HFFc6 (cell line): Measurements from ENCODE around the gene DCTD. TPM values are rescaled to one million over a fixed set of nuclear protein-coding genes. Genes with fewer than 3 reads are reported as not detected.
A peak's percentile ranks its signal among the peaks of the same experiment; 100 is the strongest.

ENCODE experiments used
- DNase-seq: peaks from one replicate; pipeline ENCODE4 v3.0.0-alpha.2; 2018
- H3K27ac Mint-ChIP-seq: 2 replicates; pipeline ENCODE4 v1.8.0; 2020; ENCODE audit warnings: mild to moderate bottlenecking, mixed read lengths
- H3K27me3 Mint-ChIP-seq: 2 replicates; pipeline ENCODE4 v1.8.0; 2021; ENCODE audit warnings: mild to moderate bottlenecking, moderate library complexity, mixed read lengths; ENCODE audit not compliant: insufficient read depth
- H3K36me3 Mint-ChIP-seq: 2 replicates; pipeline ENCODE4 v1.8.0; 2021; ENCODE audit warnings: low read depth, mixed read lengths
- H3K4me1 Mint-ChIP-seq: 2 replicates; pipeline ENCODE4 v1.8.0; 2020; ENCODE audit warnings: low read depth, mixed read lengths
- H3K4me3 Mint-ChIP-seq: 2 replicates; pipeline ENCODE4 v1.8.0; 2020; ENCODE audit warnings: mild to moderate bottlenecking, moderate library complexity, mixed read lengths
- H3K9me3 Mint-ChIP-seq: 2 replicates; pipeline ENCODE4 v1.8.0; 2020; ENCODE audit warnings: mild to moderate bottlenecking, mixed read lengths
- long read RNA-seq: library from polyadenylated mRNA; unstranded; transcript quantifications from one replicate; pipeline ENCODE4 v2.0.0, GENCODE V29; 2019
- total RNA-seq, 6 experiments: library from RNA; stranded (reverse); fragmentation: NEBNext Ultra II Directional; extraction: Animal tissue kit (Norgen Biotek cat#: 25700); gene quantifications; 2 replicates in 1 of 6; 3 replicates in 5 of 6; pipeline ENCODE4 v1.2.3, GENCODE V29; 2021
- TF ChIP-seq, protein P1 (sequence below): fragments of 200-600 bp; sonication (generic); IDR thresholded peaks from 2 replicates; pipeline ENCODE4 v1.5.0; 2021; ENCODE audit warnings: antibody characterized with exemption, mild to moderate bottlenecking

The DCTD gene
- total RNA-seq = 100 to 1,000 TPM; 160 to 197 (median 171) TPM
- long read RNA-seq, transcript DCTD-202 (6 exons, 1,972 nt) = minor isoform, 48 of 189 reads
- long read RNA-seq, transcript DCTD-201 (6 exons, 1,931 nt) = major isoform, 104 of 189 reads
- long read RNA-seq, transcript DCTD-213 (7 exons, 794 nt) = minor isoform, 11 of 189 reads
- long read RNA-seq, partial matches to known transcripts = 8 of 189 reads
- long read RNA-seq, other reads (novel, unspliced or antisense) = 17 of 189 reads

DNA sequence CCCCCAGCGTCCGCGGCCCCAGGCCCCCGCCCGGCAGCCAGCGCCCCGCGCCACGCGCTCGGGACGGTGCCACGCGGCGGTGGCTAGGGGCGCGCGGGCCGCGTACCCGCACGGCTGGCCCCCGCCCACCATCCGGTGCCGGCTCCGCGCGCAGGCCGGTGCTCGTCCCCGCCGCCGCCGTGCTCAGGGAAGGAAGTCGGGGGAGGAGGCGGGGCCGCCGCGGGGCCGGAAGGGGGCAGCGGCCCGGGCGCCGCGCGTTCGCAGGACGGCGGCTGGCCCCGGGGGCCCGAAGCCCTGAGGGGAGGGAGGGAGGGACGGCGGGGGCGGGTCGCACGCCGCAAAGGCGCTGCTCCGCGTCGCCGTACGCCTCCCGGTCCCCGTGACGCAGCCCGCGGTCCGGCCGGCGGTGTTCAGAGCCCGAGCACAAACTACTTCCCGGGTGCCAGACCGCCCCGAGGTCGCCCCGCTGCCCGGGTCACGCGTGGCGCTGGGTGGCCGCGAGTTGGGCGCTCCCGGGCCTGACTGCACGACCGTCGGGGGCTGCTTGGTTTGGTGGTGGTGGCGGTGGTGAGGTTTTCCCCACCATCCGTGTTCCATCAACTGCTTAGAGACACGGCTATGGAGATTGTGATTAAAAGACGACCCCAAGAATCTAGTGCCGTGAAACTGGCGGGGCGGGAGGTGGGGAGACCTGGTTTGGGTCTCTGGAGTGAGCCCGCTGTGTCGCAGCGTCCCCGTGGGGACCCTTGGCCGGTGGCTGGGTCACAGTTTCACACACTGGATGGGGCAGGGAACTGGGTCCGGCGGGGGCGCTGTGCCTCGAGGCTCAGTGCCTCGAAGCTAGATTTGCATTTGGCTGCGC is at the start of gene DCTD:
TSS of gene DCTD (minus strand) at position 205 of the 862 bp plus-strand sequence. CDS start 1,818 bp downstream, outside the sequence.
- TF ChIP-seq, protein P1, sequence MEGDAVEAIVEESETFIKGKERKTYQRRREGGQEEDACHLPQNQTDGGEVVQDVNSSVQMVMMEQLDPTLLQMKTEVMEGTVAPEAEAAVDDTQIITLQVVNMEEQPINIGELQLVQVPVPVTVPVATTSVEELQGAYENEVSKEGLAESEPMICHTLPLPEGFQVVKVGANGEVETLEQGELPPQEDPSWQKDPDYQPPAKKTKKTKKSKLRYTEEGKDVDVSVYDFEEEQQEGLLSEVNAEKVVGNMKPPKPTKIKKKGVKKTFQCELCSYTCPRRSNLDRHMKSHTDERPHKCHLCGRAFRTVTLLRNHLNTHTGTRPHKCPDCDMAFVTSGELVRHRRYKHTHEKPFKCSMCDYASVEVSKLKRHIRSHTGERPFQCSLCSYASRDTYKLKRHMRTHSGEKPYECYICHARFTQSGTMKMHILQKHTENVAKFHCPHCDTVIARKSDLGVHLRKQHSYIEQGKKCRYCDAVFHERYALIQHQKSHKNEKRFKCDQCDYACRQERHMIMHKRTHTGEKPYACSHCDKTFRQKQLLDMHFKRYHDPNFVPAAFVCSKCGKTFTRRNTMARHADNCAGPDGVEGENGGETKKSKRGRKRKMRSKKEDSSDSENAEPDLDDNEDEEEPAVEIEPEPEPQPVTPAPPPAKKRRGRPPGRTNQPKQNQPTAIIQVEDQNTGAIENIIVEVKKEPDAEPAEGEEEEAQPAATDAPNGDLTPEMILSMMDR = peak; percentile 71
- DNase-seq = peak; percentile 33
- Mint-ChIP-seq H3K9me3 (no peaks in the 10 kb centered on the region), H3K4me3 (peak within 1 kb of the TSS; percentile 89), H3K27me3 (no peaks in the 10 kb centered on the region), H3K27ac (peak within 1 kb of the TSS; percentile 97), H3K4me1 (peaks cover 49% of the 10 kb centered on the region), H3K36me3 (peaks cover 39% of the 10 kb centered on the region)

DNA sequence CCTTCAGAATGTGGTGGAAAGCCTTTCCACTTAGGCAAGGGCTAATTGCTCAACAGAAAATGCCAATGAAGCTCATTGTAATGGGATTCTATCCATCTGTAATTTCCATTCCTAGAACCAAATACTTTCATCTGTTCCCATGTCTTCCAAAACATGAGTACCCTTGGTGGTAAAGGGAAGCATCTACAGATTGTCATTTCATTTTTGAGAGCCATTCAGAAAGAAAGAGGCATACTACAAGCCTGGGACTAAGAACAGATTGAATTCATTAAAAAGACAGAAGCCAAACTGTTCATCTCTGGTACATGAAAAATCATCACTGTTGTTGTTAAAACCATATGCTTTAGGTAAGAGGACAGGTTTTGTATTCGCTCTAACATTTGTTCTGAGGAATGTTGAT is 43.6 kb upstream of the DCTD start:
- Mint-ChIP-seq H3K27me3 (no peaks in the 10 kb centered on the region; the same call in 1 of the 2 replicates), H3K9me3 (peaks cover 13% of the 10 kb centered on the region), H3K27ac (no peak overlapping the region), H3K4me3 (no peak overlapping the region), H3K36me3 (peaks cover 12% of the 10 kb centered on the region), H3K4me1 (peaks cover 4% of the 10 kb centered on the region)
- TF ChIP-seq, protein P1 = no peak
- DNase-seq = no peak

DNA sequence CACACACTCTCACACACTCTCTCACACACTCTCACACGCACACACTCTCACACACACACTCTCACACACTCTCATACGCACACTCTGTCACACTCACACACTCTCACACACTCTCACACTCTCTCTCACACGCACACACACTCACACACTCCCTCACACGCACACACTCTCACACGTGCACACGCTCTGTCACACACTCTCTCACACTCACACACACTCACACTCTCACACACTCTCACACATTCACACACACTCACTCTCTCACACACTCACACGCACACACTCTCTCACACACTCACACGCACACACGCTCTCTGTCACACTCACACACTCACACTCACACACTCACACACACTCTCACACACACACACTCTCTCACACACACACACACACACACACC is 43.0 kb upstream of the DCTD start:
- DNase-seq = no peak
- Mint-ChIP-seq H3K27ac (no peak overlapping the region), H3K4me1 (peaks cover 9% of the 10 kb centered on the region), H3K9me3 (peaks cover 13% of the 10 kb centered on the region), H3K27me3 (no peaks in the 10 kb centered on the region; the same call in 1 of the 2 replicates), H3K4me3 (no peak overlapping the region), H3K36me3 (peaks cover 12% of the 10 kb centered on the region)
- TF ChIP-seq, protein P1 = no peak

DNA sequence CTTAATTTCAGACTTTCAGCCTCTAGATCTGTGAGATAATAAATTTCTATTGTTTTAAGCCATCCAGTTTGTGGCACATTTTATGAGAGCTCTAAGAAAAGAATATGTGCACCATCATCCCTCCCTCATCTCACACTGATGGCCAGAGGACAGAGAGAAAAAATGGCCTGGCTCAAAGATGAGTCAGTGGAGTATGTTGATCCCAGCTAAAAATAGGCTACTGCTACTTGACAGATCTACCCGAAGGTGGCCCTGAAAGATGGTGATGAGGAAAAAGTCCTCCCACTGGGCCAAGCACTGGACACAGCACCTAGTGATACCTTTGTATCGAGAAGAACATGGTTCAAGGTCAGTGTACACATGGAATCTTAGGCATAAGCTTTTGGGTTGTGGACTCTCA is 38.2 kb upstream of the DCTD start:
- peaks cover 13% of the 10 kb centered on the region for H3K9me3 Mint-ChIP-seq
- TF ChIP-seq, protein P1 = no peak
- H3K4me1 Mint-ChIP-seq = peaks cover 20% of the 10 kb centered on the region
- DNase-seq = peak; percentile 73
- peaks cover 12% of the 10 kb centered on the region for H3K36me3 Mint-ChIP-seq
- H3K4me3 Mint-ChIP-seq = no peak overlapping the region
- peak overlapping the region; percentile 44 for H3K27ac Mint-ChIP-seq
- H3K27me3 Mint-ChIP-seq = no peaks in the 10 kb centered on the region; the same call in 1 of the 2 replicates

DNA sequence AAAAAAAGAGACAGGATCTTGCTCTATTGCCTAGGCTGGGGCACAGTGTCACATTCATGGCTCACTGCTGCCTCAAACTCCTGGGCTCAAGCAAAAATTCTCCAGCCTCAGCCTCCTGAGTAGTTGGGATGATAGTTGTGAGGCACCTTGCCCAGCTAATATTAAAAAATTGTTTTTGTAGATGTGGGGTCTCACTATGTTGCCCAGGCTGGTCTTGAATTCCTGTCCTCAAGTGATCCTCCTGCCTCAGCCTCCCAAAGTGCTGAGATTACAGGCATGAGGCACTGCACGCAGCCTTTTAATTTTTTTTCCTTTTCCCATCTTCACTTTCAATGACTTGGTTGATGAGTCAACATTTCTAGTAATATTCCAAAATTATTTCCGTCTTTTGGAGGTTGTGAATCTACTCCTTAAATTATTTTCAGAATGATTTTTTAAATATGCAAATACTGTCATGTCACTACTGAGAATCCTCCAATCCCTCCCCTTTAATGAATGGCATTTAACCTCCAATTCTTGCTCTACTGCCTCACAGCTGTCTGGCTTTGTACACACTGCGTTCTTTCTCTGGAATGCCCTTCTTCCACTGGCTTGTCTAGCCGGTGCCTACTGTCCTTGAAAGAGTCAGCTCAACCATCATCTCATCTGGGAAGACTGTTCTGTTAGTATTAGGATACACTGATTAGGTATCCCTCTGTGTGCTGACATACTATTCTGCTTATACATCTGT is 27.5 kb upstream of the DCTD start:
- Mint-ChIP-seq H3K4me3 (no peak overlapping the region), H3K27ac (no peak overlapping the region), H3K36me3 (no peaks in the 10 kb centered on the region), H3K27me3 (peaks cover 14% of the 10 kb centered on the region; the same call in 1 of the 2 replicates), H3K4me1 (no peaks in the 10 kb centered on the region), H3K9me3 (no peaks in the 10 kb centered on the region)
- TF ChIP-seq, protein P1 = no peak
- peak; percentile 34 for DNase-seq
